NCI-H146 (cell line): ENCODE data around the gene RPN1.
A peak's percentile ranks its signal among the peaks of the same experiment; 100 is the strongest.
"Not testable (repeated sequence)": the region's sequence is repeated elsewhere in the genome, so short reads cannot be mapped to it uniquely, and the experiment has no call there.

Experiments used
- DNase-seq: peaks from one replicate; lab custom pipeline; 2025; lab: John Stamatoyannopoulos, UW

The RPN1 gene

DNA sequence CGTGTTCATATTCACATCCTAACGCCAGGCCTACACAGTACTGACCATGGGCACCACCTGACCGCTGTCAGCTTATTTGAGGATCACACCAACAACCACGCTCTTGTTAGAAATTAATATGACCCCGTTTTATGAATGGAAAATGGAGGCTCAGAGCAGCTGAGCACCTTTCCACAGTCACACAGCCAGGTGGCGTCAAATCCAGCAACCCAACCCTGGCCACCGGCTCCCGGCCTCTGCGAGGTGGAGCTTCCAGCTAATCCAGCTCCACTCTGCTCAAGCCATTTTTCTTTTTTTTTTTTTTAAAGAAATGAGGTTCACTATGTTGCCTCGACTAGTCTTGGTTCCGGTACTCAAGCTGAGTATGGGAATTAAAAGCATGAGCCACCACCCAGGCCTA lies 41.3 kb downstream of the RPN1 start:
- DNase-seq: no peak

- DNase-seq: no peak
Measured at GRCh38 chr3:128607710-128608048, 42.9 kb downstream of the RPN1 start.

- no peak for DNase-seq
Measured at GRCh38 chr3:128606094-128606493, 44.5 kb downstream of the RPN1 start.

GRCh38 chr3:128605091-128606046 lies 45.2 kb downstream of the RPN1 start:
- DNase-seq: no peak

GRCh38 chr3:128603811-128604775 lies 46.5 kb downstream of the RPN1 start:
- no peak for DNase-seq

DNA sequence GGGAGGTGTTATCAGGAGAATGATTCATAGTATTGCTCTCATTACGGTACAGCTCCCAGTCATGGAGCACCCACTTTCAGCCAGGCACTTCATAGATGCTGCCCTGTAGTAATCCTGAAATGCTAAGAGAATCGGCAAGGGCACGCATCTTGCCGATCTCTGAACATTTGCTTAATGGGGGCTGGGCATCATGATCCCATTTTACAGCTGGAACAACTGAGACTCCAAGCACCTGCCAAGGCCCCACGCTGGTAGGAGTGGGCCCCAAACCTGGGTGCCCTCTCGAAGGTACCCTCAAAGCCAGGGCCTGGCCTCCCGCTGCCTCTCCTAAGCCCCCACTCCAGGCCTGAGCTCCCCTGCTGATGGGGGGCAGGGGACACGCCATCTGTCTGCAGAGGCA lies 47.3 kb downstream of the RPN1 start:
- no peak for DNase-seq

- DNase-seq: no peak
Measured at GRCh38 chr3:128598884-128599664, 51.5 kb downstream of the RPN1 start.

- no peak for DNase-seq
Measured at GRCh38 chr3:128597900-128598299, 52.7 kb downstream of the RPN1 start.

DNA sequence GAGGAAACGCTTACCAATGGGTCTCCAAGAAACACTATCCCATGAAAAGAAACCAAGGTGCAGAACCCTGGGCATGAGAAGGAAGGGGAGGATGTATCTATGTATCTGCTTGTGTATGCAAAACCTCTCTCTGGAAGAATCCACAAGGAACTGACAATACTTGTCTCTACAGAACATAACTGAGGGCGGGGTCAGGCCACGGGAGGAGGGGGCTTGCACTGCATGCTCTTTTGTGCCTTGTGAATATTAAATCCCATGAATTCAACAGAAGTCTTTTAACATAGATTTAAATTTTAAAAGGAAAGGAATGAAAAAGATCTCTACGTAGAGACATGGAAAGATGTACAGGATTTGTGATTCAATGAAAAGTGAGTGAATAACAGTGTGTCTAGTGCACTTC lies 57.8 kb downstream of the RPN1 start:
- no peak for DNase-seq

- DNase-seq: no peak
Measured at GRCh38 chr3:128591738-128592426, 58.7 kb downstream of the RPN1 start.

GRCh38 chr3:128590948-128591347 lies 59.7 kb downstream of the RPN1 start:
- no peak for DNase-seq

GRCh38 chr3:128589985-128590384 lies 60.6 kb downstream of the RPN1 start:
- not testable (repeated sequence) for DNase-seq

DNA sequence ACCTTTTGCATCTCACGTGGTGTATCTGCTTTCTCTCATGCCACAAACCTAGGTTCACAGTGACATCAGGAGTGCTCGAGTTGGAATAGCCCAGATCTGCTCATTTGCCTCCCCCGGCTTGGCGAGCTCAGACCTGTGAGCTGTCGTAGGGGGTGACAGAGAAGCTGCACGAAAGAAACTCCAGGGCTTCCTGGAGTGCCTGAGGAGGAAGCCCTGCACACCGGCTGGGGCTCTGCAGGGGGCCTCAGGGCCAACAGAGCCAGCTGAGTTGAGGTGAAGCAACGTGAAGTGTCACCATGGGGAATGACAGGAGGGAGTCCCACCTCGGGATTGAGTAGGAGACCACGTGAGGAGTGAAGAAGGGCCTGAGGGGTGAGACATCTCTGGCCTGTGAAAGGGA lies 62.5 kb downstream of the RPN1 start:
- no peak for DNase-seq

DNA sequence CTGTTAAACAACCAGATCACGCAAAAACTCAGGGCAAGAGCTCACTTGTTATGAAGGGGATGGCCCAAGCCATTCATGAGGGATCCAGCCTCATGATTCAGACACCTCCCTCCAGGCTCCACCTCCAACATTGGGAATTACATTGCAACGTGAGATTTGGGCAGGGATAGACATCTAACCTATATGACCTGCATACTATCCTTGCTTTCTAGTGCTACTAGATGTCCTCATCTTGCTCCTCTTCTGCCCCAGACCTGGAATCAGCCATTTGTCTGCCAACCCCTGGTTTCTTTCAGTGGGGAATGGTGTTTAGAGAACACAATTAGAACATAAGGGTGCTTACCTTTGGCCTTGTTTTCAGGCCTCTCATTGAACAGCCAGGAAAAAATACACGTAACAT lies 63.2 kb downstream of the RPN1 start:
- no peak for DNase-seq

GRCh38 chr3:128586932-128587331 lies 63.7 kb downstream of the RPN1 start:
- DNase-seq: not testable (repeated sequence)

DNA sequence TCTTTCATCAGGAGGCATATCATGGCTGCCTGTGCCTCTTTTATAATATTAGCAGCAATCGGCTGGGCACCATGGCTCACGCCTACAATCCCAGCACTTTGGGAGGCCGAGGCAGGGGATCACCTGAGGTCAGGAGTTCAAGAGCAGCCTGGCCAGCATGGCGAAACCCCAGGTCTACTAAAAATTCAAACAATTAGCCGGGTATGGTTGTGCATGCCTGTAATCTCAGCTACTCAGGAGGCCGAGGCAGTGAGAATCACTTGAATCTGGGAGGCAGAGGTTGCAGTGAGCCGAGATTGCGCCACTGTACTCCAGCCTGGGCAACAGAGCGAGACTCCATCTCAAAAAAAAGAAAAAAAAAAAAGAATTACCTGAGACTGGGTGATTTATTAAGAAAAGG lies 64.2 kb downstream of the RPN1 start:
- DNase-seq: not testable (repeated sequence)

DNA sequence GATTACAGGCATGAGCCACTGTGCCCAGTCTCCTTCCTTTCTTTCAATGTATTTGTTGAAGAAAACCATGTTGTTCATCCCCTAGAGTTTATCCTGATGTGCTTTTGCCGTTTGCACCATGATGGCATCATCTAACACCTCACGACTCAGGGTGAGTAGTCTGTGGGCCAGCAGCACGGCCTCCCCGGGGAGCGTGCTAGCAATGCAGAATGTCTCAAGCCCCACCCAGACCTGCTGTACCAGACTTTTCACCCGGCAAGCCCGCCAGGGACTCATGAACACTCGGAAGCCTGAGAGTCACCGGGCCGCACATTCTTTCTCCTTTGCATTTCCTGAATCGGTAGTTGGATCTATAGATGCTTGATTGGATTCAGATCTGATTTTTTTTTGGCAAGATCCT lies 64.6 kb downstream of the RPN1 start:
- DNase-seq: no peak

DNA sequence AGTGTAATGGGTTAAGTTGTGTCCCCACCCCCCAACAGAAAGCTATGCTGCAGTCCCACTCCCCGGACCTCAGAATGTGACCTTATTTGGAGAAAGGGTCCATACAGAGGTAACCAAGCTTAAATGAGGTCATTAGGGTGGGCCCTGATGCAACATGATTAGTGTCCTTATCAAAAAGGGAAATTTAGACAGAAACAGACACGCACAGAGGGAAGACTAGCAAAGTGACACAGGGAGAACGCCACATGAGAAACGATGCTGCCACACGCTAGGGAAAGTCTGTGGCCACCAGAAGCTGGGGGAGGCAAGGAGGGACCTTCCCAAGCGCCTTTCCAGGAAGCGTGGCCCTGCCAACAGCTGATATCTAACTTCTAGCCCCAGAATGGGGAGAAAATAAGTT lies 65.4 kb downstream of the RPN1 start:
- DNase-seq: no peak

- DNase-seq: peak; percentile 93
Measured at GRCh38 chr3:128584412-128585020, 66.1 kb downstream of the RPN1 start.

DNA sequence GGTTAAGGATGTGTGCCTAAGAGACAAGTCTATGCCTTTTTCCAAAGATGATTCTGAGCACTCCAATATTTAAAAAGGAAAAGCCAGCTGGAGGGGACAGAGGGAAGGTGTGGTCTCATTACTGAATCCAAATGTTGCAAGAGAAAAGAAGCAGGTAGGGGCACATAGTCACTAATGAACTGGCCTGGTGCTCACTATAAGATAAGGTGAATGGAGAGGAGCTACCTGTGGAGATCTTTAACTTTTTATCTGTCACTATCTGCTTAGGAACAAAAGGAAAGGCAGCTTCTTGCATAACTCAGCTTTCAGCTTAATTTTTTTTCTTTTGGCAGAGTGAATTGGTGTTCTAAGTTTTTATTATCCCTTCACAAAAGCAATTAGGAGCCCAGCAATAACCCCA lies 69.1 kb downstream of the RPN1 start:
- DNase-seq: no peak

DNA sequence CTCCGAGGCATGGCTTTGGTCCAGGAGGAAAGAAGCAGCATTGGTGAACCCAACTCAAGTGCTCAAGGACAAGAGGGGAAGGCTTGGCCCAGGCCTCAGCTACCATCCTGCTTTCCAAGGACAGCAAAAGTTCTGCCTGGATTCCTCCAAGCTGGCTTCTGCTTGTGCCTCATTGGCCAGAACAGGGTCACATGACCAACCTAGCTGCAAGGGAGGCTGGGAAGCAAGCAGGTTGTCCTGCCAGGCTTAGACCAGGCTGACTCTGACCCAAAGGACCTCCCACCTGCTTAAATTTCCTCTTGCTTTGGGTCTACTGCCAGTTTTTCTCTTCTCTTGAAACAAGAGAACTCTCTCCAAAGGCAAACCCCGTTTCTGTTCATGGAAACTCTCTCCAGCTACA lies 70.7 kb downstream of the RPN1 start:
- no peak for DNase-seq
